DND-41 (cell line): ENCODE measurements around the gene MYADML2.

Source experiments
- ATAC-seq: fragments of 200-7000 bp; cut with Tn5 transposase; 3 replicates; pipeline ENCODE4 v1.9.1; 2021; ENCODE audit warnings: low read depth; ENCODE audit not compliant: insufficient read depth
- DNase-seq: peaks from one replicate; pipeline ENCODE4 v3.0.0-alpha.2; 2020
- H2AFZ ChIP-seq: 2 replicates; pipeline ENCODE4 v1.6.0; 2012; ENCODE audit warnings: low read depth, low read length
- H3K27ac ChIP-seq: 2 replicates; pipeline ENCODE4 v1.5.1; 2012; ENCODE audit warnings: low read length, inconsistent platforms
- H3K27me3 ChIP-seq: fragments of 200-600 bp; sonication (generic); 2 replicates; pipeline ENCODE4 v1.6.0; 2012; ENCODE audit warnings: low read length, mild to moderate bottlenecking, inconsistent platforms; ENCODE audit not compliant: insufficient read depth, poor library complexity
- H3K36me3 ChIP-seq: 2 replicates; pipeline ENCODE4 v1.5.1; 2012; ENCODE audit warnings: low read length, inconsistent platforms; ENCODE audit not compliant: insufficient read depth
- H3K4me1 ChIP-seq: 2 replicates; pipeline ENCODE4 v1.5.1; 2012; ENCODE audit warnings: mild to moderate bottlenecking, low read length; ENCODE audit not compliant: insufficient read depth
- H3K4me2 ChIP-seq: 2 replicates; pipeline ENCODE4 v1.6.0; 2012; ENCODE audit warnings: mild to moderate bottlenecking, moderate library complexity, low read length, inconsistent platforms; ENCODE audit not compliant: insufficient read depth
- H3K4me3 ChIP-seq, 2 experiments: fragments of 200-600 bp in 1 of 2; shearing (Covaris generic) in 1 of 2; 2 replicates each; pipeline ENCODE4 v1.5.1; 2012 to 2016; ENCODE audit warnings: inconsistent platforms in 2 of 2, low read length in 2 of 2, mild to moderate bottlenecking in 2 of 2, low read depth in 1 of 2, moderate library complexity in 1 of 2
- H3K79me2 ChIP-seq: 2 replicates; pipeline ENCODE4 v1.6.0; 2012; ENCODE audit warnings: low read length, inconsistent platforms; ENCODE audit not compliant: insufficient read depth
- H3K9ac ChIP-seq: 2 replicates; pipeline ENCODE4 v1.6.0; 2012; ENCODE audit warnings: low read depth, mild to moderate bottlenecking, inconsistent platforms, low read length, moderate library complexity
- H3K9me3 ChIP-seq: 2 replicates; pipeline ENCODE4 v1.5.1; 2012; ENCODE audit warnings: low read length, moderate library complexity, mild to moderate bottlenecking, inconsistent platforms; ENCODE audit not compliant: insufficient read depth, severe bottlenecking
- H4K20me1 ChIP-seq: 2 replicates; pipeline ENCODE4 v1.6.0; 2012; ENCODE audit warnings: low read length; ENCODE audit not compliant: insufficient read depth
- CTCF ChIP-seq: IDR thresholded peaks from 2 replicates; pipeline ENCODE4 v1.5.1; 2012; ENCODE audit warnings: borderline replicate concordance, low read length, moderate library complexity, mild to moderate bottlenecking; ENCODE audit not compliant: poor library complexity, severe bottlenecking; ENCODE audit errors: extremely low read depth
- EZH2 ChIP-seq: IDR thresholded peaks from 3 replicates; pipeline ENCODE4 v1.6.1; 2012; ENCODE audit warnings: borderline replicate concordance, low read depth, mild to moderate bottlenecking, moderate library complexity, low read length, inconsistent platforms; ENCODE audit not compliant: severe bottlenecking

Gene MYADML2, protein sequence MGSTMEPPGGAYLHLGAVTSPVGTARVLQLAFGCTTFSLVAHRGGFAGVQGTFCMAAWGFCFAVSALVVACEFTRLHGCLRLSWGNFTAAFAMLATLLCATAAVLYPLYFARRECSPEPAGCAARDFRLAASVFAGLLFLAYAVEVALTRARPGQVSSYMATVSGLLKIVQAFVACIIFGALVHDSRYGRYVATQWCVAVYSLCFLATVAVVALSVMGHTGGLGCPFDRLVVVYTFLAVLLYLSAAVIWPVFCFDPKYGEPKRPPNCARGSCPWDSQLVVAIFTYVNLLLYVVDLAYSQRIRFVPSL

DNA sequence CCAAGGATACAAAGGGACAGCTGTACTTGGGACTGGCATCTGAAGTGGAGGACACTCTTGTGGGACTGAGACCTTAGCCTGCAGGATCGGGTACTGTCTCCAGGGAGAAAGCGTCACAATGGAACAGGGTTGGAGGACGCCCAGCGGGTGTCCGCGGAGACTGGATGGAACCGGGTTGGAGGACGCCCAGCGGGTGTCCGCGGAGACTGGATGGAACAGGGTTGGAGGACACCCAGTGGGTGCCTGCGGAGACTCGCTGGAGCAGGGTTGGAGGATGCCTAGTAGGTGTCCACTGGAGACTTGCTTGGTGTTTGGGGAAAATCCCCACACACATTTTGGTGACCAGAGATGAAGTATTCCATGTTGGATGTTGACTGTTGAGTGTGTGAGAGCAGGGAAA is at the start of gene MYADML2:
Gene MYADML2, minus strand, starts transcription at position 45 of the 400 bp plus-strand sequence. CDS start 5,492 bp downstream, outside the sequence.
- H3K27ac ChIP-seq, result no peak within 1 kb of the TSS
- H3K9me3 ChIP-seq, result no peaks in the 10 kb centered on the region
- TF ChIP-seq CTCF (no peak), EZH2 (no peak)
- no peak within 1 kb of the TSS for H2AFZ ChIP-seq
- ATAC-seq (no peak), DNase-seq (no peak)
- H4K20me1 ChIP-seq, result no peaks in the 10 kb centered on the region
- no peaks in the 10 kb centered on the region; the same call in 1 of the 2 replicates for H3K4me1 ChIP-seq
- H3K79me2 ChIP-seq, result no peaks in the 10 kb centered on the region
- no peak within 1 kb of the TSS for H3K4me3 ChIP-seq
- no peaks in the 10 kb centered on the region for H3K27me3 ChIP-seq
- no peak within 1 kb of the TSS for H3K9ac ChIP-seq
- no peak within 1 kb of the TSS for H3K4me2 ChIP-seq
- H3K36me3 ChIP-seq, result no peaks in the 10 kb centered on the region

- Histone ChIP-seq H3K27ac (no peak overlapping the region), H3K9ac (no peak overlapping the region), H3K9me3 (no peaks in the 10 kb centered on the region), H3K36me3 (no peaks in the 10 kb centered on the region), H3K27me3 (no peaks in the 10 kb centered on the region), H3K4me1 (no peaks in the 10 kb centered on the region), H3K4me2 (no peak overlapping the region), H4K20me1 (peaks cover 11% of the 10 kb centered on the region), H2AFZ (no peak overlapping the region), H3K4me3 (no peak overlapping the region), H3K79me2 (peaks cover 6% of the 10 kb centered on the region; the same call in 1 of the 2 replicates)
- DNase-seq (no peak), ATAC-seq (no peak)
- no peak for TF ChIP-seq CTCF
- TF ChIP-seq EZH2, result no peak
Measured at GRCh38 chr17:81996232-81996756, 49.3 kb upstream of the MYADML2 start.

DNA sequence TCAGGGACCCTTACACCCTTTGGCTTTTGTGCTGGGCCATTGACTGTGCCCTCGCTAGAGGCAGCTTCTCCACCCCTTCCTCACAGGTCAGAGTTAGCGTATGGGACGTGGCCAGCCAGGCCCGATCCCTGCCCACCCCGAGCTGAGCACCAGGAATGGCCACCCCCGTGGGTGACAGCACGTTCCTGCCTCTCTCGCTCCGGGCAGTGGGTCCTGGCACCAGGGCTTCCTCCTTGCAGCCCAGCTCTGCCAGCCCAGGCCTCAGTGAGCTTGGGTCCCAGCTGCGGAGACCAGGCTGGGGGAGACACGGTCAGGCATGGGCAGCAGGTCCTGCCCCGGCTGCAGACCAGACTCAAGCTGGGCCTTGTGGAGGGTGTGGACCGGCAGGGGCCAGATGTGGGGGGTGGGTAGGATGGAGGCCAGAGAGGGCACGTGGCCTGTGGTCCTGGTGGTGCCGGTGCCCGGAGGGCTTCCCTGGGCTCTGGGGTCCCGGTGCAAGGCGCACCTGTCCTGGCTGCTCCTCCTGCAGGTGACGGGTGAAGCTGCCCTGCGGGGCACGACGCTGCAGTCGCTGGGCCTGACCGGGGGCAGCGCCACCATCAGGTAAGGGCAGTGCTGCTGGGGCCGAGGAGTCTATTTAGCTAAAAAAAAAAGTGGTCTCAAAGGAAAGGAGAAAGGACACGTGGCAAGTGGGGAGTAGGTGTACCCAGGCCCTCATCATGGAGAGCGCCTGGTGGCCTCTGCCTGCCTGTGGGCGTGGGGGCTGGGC is 48.6 kb upstream of the MYADML2 start:
- no peak overlapping the region for H3K9ac ChIP-seq
- H3K79me2 ChIP-seq, result peaks cover 8% of the 10 kb centered on the region; the same call in 1 of the 2 replicates
- TF ChIP-seq CTCF (no peak), EZH2 (no peak)
- peaks cover 13% of the 10 kb centered on the region; the same call in 1 of the 2 replicates for H4K20me1 ChIP-seq
- H3K36me3 ChIP-seq, result no peaks in the 10 kb centered on the region
- no peak overlapping the region for H3K27ac ChIP-seq
- H3K27me3 ChIP-seq, result no peaks in the 10 kb centered on the region
- DNase-seq (no peak), ATAC-seq (no peak)
- H2AFZ ChIP-seq, result no peak overlapping the region
- H3K4me2 ChIP-seq, result no peak overlapping the region
- no peak overlapping the region for H3K4me3 ChIP-seq
- no peaks in the 10 kb centered on the region for H3K9me3 ChIP-seq
- H3K4me1 ChIP-seq, result no peaks in the 10 kb centered on the region
